Measurements from ENCODE around the gene TARDBP.

Gene TARDBP

DNA sequence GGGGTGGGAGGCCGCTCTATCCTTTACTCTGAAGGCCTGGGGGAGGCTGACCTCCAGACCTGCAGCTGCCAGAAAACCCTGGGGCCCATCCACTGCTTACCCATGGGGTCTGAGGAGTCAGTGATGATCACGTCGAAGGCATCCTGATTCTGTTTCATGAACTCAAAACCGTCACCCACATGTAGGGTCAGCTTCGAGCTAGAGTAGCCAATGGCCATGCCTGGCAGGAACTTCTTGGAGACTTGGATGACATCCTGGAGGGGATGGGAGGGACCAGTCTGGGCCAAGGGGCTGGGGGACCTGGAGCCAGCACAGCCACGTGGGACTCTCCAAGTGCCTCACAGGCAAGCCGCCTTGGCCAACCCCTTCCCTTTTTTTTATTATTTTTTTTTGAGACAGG lies 44.0 kb downstream of the TARDBP start:
- no peak for DNase-seq (ENCODE audit: low read depth)
- no peak overlapping the region for H3K4me3 ChIP-seq (ENCODE audit: low read depth, low read length)
- TF ChIP-seq, protein P1, sequence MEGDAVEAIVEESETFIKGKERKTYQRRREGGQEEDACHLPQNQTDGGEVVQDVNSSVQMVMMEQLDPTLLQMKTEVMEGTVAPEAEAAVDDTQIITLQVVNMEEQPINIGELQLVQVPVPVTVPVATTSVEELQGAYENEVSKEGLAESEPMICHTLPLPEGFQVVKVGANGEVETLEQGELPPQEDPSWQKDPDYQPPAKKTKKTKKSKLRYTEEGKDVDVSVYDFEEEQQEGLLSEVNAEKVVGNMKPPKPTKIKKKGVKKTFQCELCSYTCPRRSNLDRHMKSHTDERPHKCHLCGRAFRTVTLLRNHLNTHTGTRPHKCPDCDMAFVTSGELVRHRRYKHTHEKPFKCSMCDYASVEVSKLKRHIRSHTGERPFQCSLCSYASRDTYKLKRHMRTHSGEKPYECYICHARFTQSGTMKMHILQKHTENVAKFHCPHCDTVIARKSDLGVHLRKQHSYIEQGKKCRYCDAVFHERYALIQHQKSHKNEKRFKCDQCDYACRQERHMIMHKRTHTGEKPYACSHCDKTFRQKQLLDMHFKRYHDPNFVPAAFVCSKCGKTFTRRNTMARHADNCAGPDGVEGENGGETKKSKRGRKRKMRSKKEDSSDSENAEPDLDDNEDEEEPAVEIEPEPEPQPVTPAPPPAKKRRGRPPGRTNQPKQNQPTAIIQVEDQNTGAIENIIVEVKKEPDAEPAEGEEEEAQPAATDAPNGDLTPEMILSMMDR (conservative IDR thresholded peaks at IDR 0.05; ENCODE audit: low read depth, low read length), result no peak

DNA sequence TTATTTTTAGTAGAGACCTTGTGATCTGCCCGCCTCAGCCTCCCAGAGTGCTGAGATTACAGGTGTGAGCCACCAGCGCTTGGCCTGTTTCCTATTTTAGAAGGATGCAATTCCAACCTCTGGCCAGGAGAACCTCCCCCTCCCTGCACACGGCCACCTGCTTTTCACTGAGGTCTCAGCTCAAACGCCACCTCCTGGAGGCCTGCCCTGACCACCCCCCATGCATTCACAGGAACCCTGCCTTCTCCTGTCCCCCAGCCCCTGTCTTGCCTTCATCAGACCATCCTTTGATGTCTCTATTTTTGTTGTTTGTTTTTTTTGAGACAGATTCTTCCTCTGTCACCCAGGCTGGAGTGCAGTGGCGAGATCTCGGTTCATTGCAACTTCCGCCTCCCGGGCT lies 45.0 kb downstream of the TARDBP start:
- no peak for DNase-seq (ENCODE audit: low read depth)
- H3K4me3 ChIP-seq (ENCODE audit: low read depth, low read length), result no peak overlapping the region
- TF ChIP-seq, protein P1 (conservative IDR thresholded peaks at IDR 0.05; ENCODE audit: low read depth, low read length), result no peak

DNA sequence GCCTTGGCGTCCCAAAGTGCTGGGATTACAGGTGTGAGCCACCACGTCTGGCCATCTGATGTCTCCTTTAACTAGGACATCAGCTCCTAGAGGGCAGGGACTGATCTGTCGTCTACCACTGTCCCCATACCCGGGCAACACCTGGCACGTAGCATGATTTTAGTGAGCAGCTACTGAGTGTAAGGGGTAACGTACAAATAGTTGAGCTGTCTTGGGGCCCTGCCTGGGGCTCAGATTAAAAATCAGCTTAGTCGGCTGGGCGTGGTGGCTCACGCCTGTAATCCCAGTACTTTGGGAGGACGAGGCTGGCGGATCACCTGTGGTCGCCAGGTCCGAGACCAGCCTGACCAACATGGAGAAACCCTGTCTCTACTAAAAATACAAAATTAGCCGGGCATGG lies 45.6 kb downstream of the TARDBP start:
- TF ChIP-seq, protein P1 (conservative IDR thresholded peaks at IDR 0.05; ENCODE audit: low read depth, low read length), result no peak
- no peak for DNase-seq (ENCODE audit: low read depth)
- no peak overlapping the region for H3K4me3 ChIP-seq (ENCODE audit: low read depth, low read length)

DNA sequence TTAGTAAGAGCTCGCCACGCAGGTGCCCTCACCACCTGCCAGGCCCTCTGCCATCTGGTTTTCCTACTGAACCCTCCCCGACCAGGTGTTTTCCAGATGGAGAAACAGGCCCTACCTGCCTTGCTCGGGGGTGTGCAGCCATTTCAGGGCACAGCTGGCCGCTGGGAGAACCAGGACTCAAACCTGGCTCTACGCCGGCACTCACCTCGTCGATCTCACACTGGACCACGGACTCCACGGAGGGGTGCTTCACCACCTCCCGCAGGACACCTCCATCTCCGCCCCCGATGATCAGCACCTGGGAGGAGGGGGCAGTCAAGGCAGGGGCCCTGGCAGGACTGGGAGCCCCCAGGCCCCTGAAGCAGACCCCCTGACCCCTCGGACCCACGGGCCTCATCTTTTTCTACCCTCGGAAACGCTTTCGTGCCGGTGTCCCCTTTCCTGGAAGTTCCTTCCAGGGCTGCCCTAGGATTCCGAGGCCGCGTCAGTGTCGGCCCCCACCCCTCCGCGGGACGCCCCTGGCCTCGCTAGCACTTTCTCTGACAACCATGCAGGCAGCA lies 46.2 kb downstream of the TARDBP start:
- H3K4me3 ChIP-seq (ENCODE audit: low read depth, low read length), result peak overlapping the region; percentile 84
- TF ChIP-seq, protein P1 (conservative IDR thresholded peaks at IDR 0.05; ENCODE audit: low read depth, low read length), result no peak
- no peak for DNase-seq (ENCODE audit: low read depth)

DNA sequence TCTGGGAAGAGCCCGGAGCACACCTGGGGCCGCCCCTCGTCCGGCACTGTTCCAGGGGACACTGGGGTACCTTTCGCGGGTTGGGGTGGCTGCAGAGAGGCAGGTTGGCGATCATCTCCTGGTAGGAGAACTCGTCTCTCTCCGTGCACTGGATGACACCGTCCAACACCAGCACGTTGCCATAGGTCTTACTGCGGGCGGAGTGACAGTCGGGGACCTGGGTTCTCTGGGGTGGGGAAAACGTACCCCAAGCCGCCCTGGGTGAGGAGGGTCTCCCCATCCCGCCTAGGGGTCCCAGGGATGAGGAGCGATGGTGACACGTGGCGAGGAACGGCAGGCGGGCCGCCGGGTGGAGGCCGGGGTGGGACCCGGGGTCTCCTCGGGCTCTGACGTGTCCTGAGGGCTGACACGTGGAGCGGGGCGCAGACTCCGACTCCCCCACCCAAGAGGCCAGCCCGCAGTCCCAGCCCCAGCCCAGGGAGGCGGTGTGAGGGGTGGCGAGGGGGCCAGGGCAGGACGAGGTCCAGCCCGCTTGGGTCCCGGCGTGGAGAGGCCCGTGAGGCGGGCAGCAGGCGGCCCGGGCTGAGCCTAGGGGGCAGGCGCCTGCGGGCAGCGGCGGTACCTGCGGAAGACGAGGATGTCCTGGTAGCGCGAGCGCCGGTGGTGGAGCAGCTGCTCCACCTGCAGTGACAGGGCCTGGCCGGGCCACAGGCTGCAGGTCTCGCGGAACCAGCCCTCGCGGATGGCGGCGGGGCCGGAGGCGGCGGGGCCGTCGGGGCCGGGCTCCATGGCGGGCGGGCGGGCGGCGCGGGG lies 46.9 kb downstream of the TARDBP start:
- peak; percentile 17 for DNase-seq (ENCODE audit: low read depth)
- TF ChIP-seq, protein P1 (conservative IDR thresholded peaks at IDR 0.05; ENCODE audit: low read depth, low read length), result no peak
- peak overlapping the region; percentile 84 for H3K4me3 ChIP-seq (ENCODE audit: low read depth, low read length)

DNA sequence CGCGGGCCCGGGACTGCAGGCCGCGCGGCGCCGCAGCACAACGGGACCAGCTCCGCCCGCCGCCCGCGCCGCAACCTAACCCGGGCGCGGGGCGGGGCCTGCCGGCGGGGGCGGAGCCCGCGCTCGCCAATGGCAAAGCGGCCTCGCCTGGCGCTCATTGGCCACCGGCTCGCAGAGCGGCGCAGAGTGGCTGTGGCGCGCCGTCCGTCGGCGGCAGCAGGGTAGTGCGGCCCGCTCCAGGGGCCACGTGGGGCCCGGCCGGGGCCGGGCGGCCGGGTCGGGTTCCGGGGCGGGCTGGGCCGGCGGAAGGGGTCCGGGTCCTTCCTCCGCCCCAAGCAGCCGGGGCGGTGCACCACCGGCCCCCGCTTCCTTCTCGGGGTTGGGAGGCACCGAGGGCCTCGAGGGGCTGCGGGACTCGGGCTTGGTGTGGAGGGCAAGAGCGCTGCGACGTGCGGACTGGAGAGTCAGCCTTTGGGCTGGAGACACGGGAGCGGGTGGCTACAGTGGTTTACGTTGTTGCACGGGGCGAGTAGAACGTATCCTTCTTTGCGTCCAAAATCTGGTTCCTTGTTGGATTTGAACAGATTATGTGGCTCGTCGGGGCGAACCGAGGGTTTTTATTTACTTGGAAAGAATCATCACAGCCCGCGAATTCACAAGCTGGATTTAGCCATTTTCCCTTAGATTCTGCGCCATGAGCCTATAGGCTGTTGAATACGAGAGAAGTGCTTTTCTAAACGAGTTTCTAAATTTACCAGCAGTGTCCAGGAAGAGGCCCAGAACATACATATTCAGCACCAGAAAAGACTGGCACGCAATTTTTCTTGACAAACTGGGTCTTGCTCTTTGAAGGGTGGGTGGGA lies 47.7 kb downstream of the TARDBP start, which contains the start of gene SRM:
Gene SRM, minus strand, starts transcription at position 51 of the 863 bp plus-strand sequence. CDS start 75 bp downstream, outside the sequence.
- peak within 1 kb of the TSS; percentile 86 for H3K4me3 ChIP-seq (ENCODE audit: low read depth, low read length)
- TF ChIP-seq, protein P1 (conservative IDR thresholded peaks at IDR 0.05; ENCODE audit: low read depth, low read length), result peak; percentile 35
- DNase-seq (ENCODE audit: low read depth), result peak; percentile 90

Data from choroid plexus epithelial cell (primary cell).